Measurements from ENCODE around the gene LRIT1.

The LRIT1 gene

GRCh38 chr10:84195044-84195830, 46.1 kb downstream of the LRIT1 start:
- DNase-seq (ENCODE audit: extremely low spot score, insufficient read length, low read depth) (no peak), FAIRE-seq (no peak)

- peak; percentile 43 for DNase-seq (ENCODE audit: extremely low spot score, insufficient read length, low read depth)
- no peak for FAIRE-seq
Observed at GRCh38 chr10:84194424-84195043, 46.8 kb downstream of the LRIT1 start, which contains the start of gene CDHR1. CDHR1 (plus strand) TSS chr10:84194537; CDS start chr10:84194761, 224 bp downstream.

DNA sequence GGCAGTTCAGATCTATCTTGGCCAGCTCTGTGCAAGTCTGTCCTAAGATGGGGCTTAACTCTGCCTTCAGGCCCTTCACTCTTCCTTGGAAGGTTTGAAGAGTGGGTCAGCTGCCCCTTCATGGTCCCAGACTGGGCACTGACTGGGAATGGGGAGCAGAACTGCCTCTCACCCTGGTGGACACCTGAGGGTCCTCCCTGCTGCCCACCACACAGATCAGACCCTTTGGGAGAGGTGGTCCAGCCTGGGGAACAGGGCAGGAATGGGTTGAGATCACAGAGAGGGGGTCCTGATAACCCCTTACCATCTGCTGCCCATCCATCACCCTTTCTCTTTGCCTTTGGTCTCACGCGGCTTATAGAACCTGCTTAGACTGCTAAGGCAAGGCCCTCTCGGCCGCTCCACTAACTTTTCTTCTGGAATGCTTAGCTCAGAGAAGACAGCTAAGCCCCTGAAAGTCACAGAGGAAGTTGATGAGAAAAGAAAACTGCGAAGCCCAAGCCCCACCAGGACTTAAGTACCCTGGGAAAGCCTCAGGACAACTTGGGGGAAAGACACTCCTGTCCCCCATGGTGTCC, 47.4 kb downstream of the LRIT1 start:
- FAIRE-seq, result no peak

GRCh38 chr10:84193327-84193726, 48.0 kb downstream of the LRIT1 start:
- DNase-seq (ENCODE audit: extremely low spot score, insufficient read length, low read depth) (no peak), FAIRE-seq (no peak)

More for the DNA sequence above, 47.4 kb downstream of the LRIT1 start:
- DNase-seq (ENCODE audit: extremely low spot score, insufficient read length, low read depth), result no peak

- FAIRE-seq (no peak), DNase-seq (ENCODE audit: extremely low spot score, insufficient read length, low read depth) (no peak)
Observed at GRCh38 chr10:84191106-84191505, 50.2 kb downstream of the LRIT1 start.

GRCh38 chr10:84190621-84191020, 50.7 kb downstream of the LRIT1 start:
- no peak for FAIRE-seq
- DNase-seq (ENCODE audit: extremely low spot score, insufficient read length, low read depth), result no peak

DNA sequence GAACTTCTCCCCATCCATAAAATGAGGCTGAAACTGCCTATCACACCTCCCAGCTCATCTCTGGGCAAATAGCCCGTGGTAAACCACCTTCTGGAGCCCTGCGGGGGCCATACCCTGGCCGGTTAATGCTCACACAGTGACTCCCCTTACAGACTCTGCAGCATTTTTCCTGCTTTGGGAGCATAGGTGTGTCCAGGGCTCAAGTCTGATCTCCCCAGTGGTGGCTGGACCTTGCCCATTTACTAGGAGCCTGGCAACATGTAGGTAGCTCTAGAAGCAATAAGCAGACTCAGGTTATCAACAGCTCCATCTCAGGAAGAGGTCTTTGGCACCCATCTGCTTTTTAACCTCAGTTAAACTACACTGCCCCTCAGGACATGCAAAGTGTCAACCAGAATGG, 52.5 kb downstream of the LRIT1 start:
- no peak for DNase-seq (ENCODE audit: extremely low spot score, insufficient read length, low read depth)
- no peak for FAIRE-seq

DNA sequence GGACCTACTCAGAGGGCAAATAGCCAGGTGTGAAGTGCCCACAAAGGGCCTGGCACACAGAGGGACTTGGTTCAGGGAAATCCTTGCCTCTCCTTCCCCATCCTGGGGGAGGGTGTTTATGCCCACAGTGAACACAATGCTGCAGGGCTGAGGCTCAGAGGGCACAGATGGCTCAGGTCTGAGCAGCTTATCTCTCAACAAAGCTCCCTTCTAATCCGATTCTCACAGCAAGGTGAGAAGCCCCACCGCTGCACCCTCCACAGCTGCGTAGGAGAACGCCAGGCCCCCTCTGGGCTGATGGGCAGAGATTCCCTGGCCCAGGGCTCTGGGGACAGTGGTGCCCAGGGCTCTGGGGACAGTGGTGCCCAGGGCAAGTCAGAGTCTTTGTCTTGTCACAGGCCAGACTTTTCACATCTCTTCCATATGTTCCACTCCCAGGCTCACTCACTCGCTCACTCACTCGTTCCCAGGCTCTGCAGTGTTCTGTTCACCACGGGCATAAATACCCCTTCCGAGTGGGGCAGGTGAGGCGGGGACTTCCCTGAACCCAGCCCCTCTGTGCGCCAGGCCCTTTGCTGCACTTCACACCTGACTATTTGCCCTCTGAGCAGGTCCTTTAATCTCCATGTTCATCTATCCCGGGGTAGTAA, 55.7 kb downstream of the LRIT1 start:
- DNase-seq (ENCODE audit: extremely low spot score, insufficient read length, low read depth) (no peak), FAIRE-seq (no peak)

DNA sequence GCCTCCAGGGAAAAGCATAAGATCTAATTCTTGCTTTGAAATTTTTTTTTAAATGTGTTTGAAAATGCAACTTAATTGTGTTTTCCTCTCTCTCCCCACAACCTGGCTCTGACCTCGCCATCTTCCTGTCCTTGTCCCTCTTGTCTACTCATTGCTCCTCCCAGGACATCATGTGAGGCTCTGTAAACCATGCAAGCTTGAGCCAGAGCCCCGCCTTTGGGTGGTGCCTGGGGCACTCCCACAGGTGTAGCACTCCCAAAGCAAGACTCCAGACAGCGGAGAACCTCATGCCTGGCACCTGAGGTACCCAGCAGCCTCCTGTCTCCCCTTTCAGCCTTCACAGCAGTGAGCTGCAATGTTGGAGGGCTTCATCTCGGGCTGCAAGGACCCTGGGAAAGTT, 56.8 kb downstream of the LRIT1 start:
- DNase-seq (ENCODE audit: extremely low spot score, insufficient read length, low read depth) (no peak), FAIRE-seq (no peak)

- DNase-seq (ENCODE audit: extremely low spot score, insufficient read length, low read depth) (no peak), FAIRE-seq (no peak)
Observed at GRCh38 chr10:84181631-84182030, 59.7 kb downstream of the LRIT1 start.
